ENCODE data around the gene GTSE1.

GTSE1 gene

DNA sequence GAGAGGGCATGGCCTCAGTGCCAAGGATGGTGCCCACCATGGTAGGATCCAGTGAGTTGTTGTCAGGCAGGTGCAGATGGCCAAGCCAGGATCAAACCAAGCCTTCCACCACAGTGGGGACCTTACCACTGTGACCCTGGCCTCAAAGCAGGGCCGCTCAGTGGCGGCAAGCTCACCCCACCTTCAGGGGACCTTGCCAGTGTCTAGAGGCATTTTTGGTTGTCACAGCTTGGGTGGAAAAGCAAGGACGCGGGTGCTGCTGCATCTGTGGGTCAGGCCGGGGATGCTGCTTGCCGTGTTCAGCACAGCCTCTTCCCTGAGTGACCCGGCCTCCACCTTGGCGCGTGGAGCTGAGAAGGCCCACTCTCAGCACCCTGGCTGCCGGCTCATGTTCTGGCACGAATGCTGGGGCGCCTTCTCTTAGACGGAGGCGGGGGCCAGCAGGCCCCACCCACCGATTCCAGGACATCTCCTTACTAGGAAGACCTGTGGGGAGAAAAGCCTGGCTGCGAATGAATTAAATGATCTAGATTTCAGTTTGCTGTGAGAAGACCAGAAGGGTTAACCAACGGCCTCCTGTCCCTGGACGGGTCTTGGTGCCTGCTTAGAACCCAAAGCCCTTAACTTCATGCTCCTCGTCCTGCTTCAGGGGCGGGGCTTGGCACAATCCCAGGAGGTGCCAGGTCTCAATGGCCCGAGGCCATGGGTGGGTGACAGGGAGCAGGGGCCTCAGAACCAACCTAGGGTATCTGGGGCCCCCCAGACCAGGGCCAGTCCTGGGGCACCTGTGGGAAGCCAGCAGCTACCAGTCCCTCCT, 57.7 kb downstream of the GTSE1 start:
- Histone ChIP-seq H3K36me3 (ENCODE audit: control insufficient read depth, insufficient read depth, low read length) (peaks cover 36% of the 10 kb centered on the region), H3K27ac (ENCODE audit: low read depth, low read length) (no peak overlapping the region)

GRCh38 chr22:46354993-46355305, 58.3 kb downstream of the GTSE1 start:
- Histone ChIP-seq H3K36me3 (ENCODE audit: control insufficient read depth, insufficient read depth, low read length) (peaks cover 36% of the 10 kb centered on the region), H3K27ac (ENCODE audit: low read depth, low read length) (no peak overlapping the region), H3K4me3 (ENCODE audit: low read length) (no peak overlapping the region), H3K9ac (ENCODE audit: low read length) (no peak overlapping the region), H3K27me3 (ENCODE audit: control insufficient read depth, insufficient read depth, low read length) (no peaks in the 10 kb centered on the region), H3K4me1 (ENCODE audit: control insufficient read depth, insufficient read depth, low read length) (peaks cover 4% of the 10 kb centered on the region)

More for the DNA sequence above, 57.7 kb downstream of the GTSE1 start:
- Histone ChIP-seq H3K4me3 (ENCODE audit: low read length) (no peak overlapping the region), H3K4me1 (ENCODE audit: control insufficient read depth, insufficient read depth, low read length) (peaks cover 4% of the 10 kb centered on the region), H3K27me3 (ENCODE audit: control insufficient read depth, insufficient read depth, low read length) (no peaks in the 10 kb centered on the region), H3K9ac (ENCODE audit: low read length) (no peak overlapping the region)

DNA sequence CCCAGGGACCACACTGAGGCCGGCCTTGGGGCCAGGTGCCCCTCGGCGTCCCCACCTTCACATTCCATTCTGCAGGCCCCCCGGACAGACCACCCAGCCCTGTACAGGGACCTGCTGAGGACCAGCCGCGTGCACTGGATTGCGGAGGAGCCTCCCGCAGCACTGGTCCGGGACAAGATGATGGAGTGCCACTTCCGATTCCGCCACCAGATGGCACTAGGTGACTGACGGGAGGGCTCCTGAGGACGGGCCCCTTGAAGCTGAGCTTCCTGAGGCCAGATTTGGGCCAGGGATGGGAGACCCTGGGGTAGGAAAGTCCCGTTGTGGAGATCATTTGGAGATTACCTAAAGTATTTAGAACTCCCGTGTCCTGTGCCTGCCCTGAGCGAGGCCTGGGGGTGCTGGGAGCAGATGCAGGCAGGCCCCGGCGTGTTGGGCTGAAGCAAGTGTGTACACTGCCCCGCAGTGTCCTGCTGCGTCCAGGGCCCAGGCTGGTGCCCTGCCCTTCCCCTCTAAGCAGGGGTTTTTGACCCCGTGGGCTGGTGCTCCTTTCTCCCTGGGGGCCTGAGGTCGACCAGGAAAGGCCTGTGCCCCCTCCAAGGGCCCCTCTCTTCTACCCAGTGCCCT, 58.8 kb downstream of the GTSE1 start:
- no peak overlapping the region for H3K4me3 ChIP-seq (ENCODE audit: low read length)
- no peak overlapping the region for H3K27ac ChIP-seq (ENCODE audit: low read depth, low read length)
- no peaks in the 10 kb centered on the region for H3K4me1 ChIP-seq (ENCODE audit: control insufficient read depth, insufficient read depth, low read length)
- H3K36me3 ChIP-seq (ENCODE audit: control insufficient read depth, insufficient read depth, low read length) = peaks cover 36% of the 10 kb centered on the region
- H3K27me3 ChIP-seq (ENCODE audit: control insufficient read depth, insufficient read depth, low read length) = no peaks in the 10 kb centered on the region
- H3K9ac ChIP-seq (ENCODE audit: low read length) = no peak overlapping the region

DNA sequence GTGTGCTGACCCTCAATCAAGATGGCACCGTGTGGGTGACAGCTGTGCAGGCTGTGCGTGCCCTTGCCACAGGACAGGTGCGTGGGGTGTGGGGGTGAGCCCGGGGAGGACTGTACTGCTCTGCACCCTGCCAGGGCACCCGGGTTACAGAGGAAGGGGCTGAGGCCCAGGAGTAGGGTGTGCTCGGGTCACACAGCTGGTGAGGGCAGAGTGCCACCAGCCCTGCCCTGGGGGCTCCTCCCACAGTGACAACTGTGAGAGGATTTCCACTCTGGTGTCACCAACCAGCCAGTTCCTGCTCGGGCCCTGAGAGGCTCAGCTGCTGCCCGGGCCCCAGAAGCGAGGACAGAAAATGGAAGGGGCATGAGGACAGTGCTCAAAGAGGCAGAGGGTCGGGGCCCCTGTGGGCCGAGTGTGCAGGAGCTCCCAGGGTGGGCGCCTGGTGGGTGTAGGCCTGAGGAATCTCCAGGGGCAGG, 59.4 kb downstream of the GTSE1 start:
- H3K4me3 ChIP-seq (ENCODE audit: low read length) = no peak overlapping the region
- H3K4me1 ChIP-seq (ENCODE audit: control insufficient read depth, insufficient read depth, low read length) = no peaks in the 10 kb centered on the region
- H3K9ac ChIP-seq (ENCODE audit: low read length) = no peak overlapping the region
- peaks cover 36% of the 10 kb centered on the region for H3K36me3 ChIP-seq (ENCODE audit: control insufficient read depth, insufficient read depth, low read length)
- H3K27ac ChIP-seq (ENCODE audit: low read depth, low read length) = no peak overlapping the region
- no peaks in the 10 kb centered on the region for H3K27me3 ChIP-seq (ENCODE audit: control insufficient read depth, insufficient read depth, low read length)

GRCh38 chr22:46356496-46357480, 60.1 kb downstream of the GTSE1 start:
- Histone ChIP-seq H3K27me3 (ENCODE audit: control insufficient read depth, insufficient read depth, low read length) (no peaks in the 10 kb centered on the region), H3K9ac (ENCODE audit: low read length) (no peak overlapping the region), H3K4me3 (ENCODE audit: low read length) (no peak overlapping the region), H3K36me3 (ENCODE audit: control insufficient read depth, insufficient read depth, low read length) (peaks cover 36% of the 10 kb centered on the region), H3K4me1 (ENCODE audit: control insufficient read depth, insufficient read depth, low read length) (no peaks in the 10 kb centered on the region), H3K27ac (ENCODE audit: low read depth, low read length) (no peak overlapping the region)

- peaks cover 26% of the 10 kb centered on the region for H3K36me3 ChIP-seq (ENCODE audit: control insufficient read depth, insufficient read depth, low read length)
- H3K4me3 ChIP-seq (ENCODE audit: low read length) = no peak overlapping the region
- H3K9ac ChIP-seq (ENCODE audit: low read length) = no peak overlapping the region
- no peaks in the 10 kb centered on the region for H3K4me1 ChIP-seq (ENCODE audit: control insufficient read depth, insufficient read depth, low read length)
- no peaks in the 10 kb centered on the region for H3K27me3 ChIP-seq (ENCODE audit: control insufficient read depth, insufficient read depth, low read length)
- H3K27ac ChIP-seq (ENCODE audit: low read depth, low read length) = no peak overlapping the region
Measured at GRCh38 chr22:46357711-46358520, 61.2 kb downstream of the GTSE1 start.

DNA sequence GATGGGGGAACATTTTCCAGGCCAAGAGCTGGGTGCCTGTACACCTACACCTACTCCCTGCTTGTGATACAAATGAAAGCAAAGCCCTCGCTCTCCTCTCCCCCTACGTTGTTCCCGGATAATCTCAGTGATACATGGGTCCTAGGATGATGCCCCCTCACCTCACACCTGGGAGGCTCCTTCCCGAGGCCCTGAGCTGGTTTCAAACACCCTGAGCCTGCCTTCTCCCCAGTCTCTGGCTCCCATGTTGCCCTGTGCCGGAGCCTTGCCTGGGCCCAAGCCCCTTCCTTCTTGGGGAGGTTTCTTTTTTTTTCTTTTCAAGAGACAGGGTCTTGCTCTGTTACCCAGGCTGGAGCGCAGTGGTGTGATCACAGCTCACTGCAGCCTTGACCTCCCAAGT, 62.1 kb downstream of the GTSE1 start:
- H3K36me3 ChIP-seq (ENCODE audit: control insufficient read depth, insufficient read depth, low read length) = peaks cover 17% of the 10 kb centered on the region
- H3K4me1 ChIP-seq (ENCODE audit: control insufficient read depth, insufficient read depth, low read length) = no peaks in the 10 kb centered on the region
- no peak overlapping the region for H3K27ac ChIP-seq (ENCODE audit: low read depth, low read length)
- H3K27me3 ChIP-seq (ENCODE audit: control insufficient read depth, insufficient read depth, low read length) = no peaks in the 10 kb centered on the region
- H3K4me3 ChIP-seq (ENCODE audit: low read length) = no peak overlapping the region
- H3K9ac ChIP-seq (ENCODE audit: low read length) = no peak overlapping the region

GRCh38 chr22:46359362-46359761, 62.7 kb downstream of the GTSE1 start:
- no peak overlapping the region for H3K9ac ChIP-seq (ENCODE audit: low read length)
- H3K4me1 ChIP-seq (ENCODE audit: control insufficient read depth, insufficient read depth, low read length) = no peaks in the 10 kb centered on the region
- no peak overlapping the region for H3K4me3 ChIP-seq (ENCODE audit: low read length)
- peaks cover 13% of the 10 kb centered on the region for H3K36me3 ChIP-seq (ENCODE audit: control insufficient read depth, insufficient read depth, low read length)
- no peaks in the 10 kb centered on the region for H3K27me3 ChIP-seq (ENCODE audit: control insufficient read depth, insufficient read depth, low read length)
- H3K27ac ChIP-seq (ENCODE audit: low read depth, low read length) = no peak overlapping the region

DNA sequence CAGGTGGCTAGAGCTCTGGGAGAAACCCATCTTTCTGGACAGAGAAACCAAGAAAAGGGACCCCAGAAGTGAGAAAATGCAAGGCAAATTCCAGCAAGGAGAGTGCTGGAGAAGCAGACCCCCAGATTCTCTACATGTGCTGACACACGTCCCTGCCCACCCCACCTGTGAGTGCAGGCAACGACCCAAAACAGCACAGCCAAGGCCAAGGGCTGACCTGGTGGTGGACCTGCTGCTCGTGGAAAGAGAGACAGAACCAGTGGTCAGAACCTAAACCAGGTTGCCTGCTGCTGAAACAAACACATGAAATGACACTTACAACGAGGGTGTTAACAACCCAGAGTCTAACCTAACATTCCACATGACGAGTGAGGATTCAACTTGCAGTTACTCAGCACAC, 63.4 kb downstream of the GTSE1 start:
- H3K27me3 ChIP-seq (ENCODE audit: control insufficient read depth, insufficient read depth, low read length) = no peaks in the 10 kb centered on the region
- no peak overlapping the region for H3K9ac ChIP-seq (ENCODE audit: low read length)
- H3K4me3 ChIP-seq (ENCODE audit: low read length) = no peak overlapping the region
- no peaks in the 10 kb centered on the region for H3K4me1 ChIP-seq (ENCODE audit: control insufficient read depth, insufficient read depth, low read length)
- no peak overlapping the region for H3K27ac ChIP-seq (ENCODE audit: low read depth, low read length)
- H3K36me3 ChIP-seq (ENCODE audit: control insufficient read depth, insufficient read depth, low read length) = peaks cover 12% of the 10 kb centered on the region

GRCh38 chr22:46360891-46361290, 64.2 kb downstream of the GTSE1 start:
- H3K4me1 ChIP-seq (ENCODE audit: control insufficient read depth, insufficient read depth, low read length) = no peaks in the 10 kb centered on the region
- no peak overlapping the region for H3K27ac ChIP-seq (ENCODE audit: low read depth, low read length)
- H3K27me3 ChIP-seq (ENCODE audit: control insufficient read depth, insufficient read depth, low read length) = no peaks in the 10 kb centered on the region
- H3K36me3 ChIP-seq (ENCODE audit: control insufficient read depth, insufficient read depth, low read length) = peaks cover 10% of the 10 kb centered on the region
- H3K4me3 ChIP-seq (ENCODE audit: low read length) = no peak overlapping the region
- H3K9ac ChIP-seq (ENCODE audit: low read length) = no peak overlapping the region

DNA sequence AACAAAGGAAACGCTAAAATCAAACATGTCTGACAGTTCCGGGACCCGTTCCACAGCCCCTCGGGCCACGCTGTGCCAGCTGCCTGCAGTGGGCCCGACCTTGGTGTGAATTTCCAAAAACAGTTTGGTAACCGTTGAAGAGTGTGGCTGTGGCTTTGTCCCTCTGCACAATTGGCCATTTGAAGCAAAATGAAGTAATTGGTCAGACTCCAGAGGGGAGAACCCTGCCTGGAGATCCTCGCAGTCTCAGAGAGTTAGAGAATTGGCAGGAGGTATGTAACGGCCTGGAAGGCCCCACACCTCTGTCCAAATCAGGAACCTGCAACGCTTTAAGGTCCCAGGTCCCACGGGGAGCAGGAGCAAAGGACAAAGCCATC, 65.1 kb downstream of the GTSE1 start:
- no peak overlapping the region for H3K9ac ChIP-seq (ENCODE audit: low read length)
- no peaks in the 10 kb centered on the region for H3K4me1 ChIP-seq (ENCODE audit: control insufficient read depth, insufficient read depth, low read length)
- no peak overlapping the region for H3K27ac ChIP-seq (ENCODE audit: low read depth, low read length)
- H3K27me3 ChIP-seq (ENCODE audit: control insufficient read depth, insufficient read depth, low read length) = no peaks in the 10 kb centered on the region
- peaks cover 4% of the 10 kb centered on the region for H3K36me3 ChIP-seq (ENCODE audit: control insufficient read depth, insufficient read depth, low read length)
- H3K4me3 ChIP-seq (ENCODE audit: low read length) = no peak overlapping the region
